ENCODE measurements around the gene CD300LB. TPM values are rescaled to one million over a fixed set of nuclear protein-coding genes. Genes with fewer than 3 reads are reported as not detected.

Gene CD300LB
- total and polyA plus RNA-seq, 10 of the 15 experiments (the other 5 are each of a cell fraction or from before 2014, with no cell fraction given), result 0.08 to 0.57 (median 0.25) TPM; not detected in 4

Other genes starting within 250 kb of the CD300LB start
Only the 7 nearest of the 13 such genes appear.
- gene GPR142, start 164.0 kb downstream of the CD300LB start, total RNA-seq (2014; rRNA removed), result not detected in 2 replicates
- not detected in 2 replicates for gene GPR142, start 164.0 kb downstream of the CD300LB start, total RNA-seq (2014; rRNA removed; fragmentation: Illumina TruSeq; extraction: Trizol)
- not detected in 2 replicates for gene GPR142, start 164.0 kb downstream of the CD300LB start, total RNA-seq (2021)
- gene GPR142, start 164.0 kb downstream of the CD300LB start, polyA plus RNA-seq (2011; rRNA removed), result not detected in 2 replicates
- not detected in 2 replicates for gene GPR142, start 164.0 kb downstream of the CD300LB start, polyA plus RNA-seq (2014; fragmentation: Illumina TruSeq; extraction: Trizol)
- not detected for gene GPR142, start 164.0 kb downstream of the CD300LB start, polyA plus RNA-seq (2014; fragmentation: Nextera tagmentation; extraction: Ambion mirVana)
- not detected in 2 replicates for gene GPR142, start 164.0 kb downstream of the CD300LB start, polyA plus RNA-seq (2014; rRNA removed)
- not detected for gene GPR142, start 164.0 kb downstream of the CD300LB start, polyA plus RNA-seq (2016; fragmentation: Nextera tagmentation; extraction: Ambion mirVana)
- gene GPRC5C, start 99.4 kb downstream of the CD300LB start, total RNA-seq (2014; rRNA removed), result 0.16 and 0.73 TPM in 2 replicates
- gene GPRC5C, start 99.4 kb downstream of the CD300LB start, total RNA-seq (2014; rRNA removed; fragmentation: Illumina TruSeq; extraction: Trizol), result 0.28 and 0.31 TPM in 2 replicates
- gene GPRC5C, start 99.4 kb downstream of the CD300LB start, total RNA-seq (2021), result 0.36 and 0.58 TPM in 2 replicates
- 0.26 and 1.3 TPM in 2 replicates for gene GPRC5C, start 99.4 kb downstream of the CD300LB start, polyA plus RNA-seq (2011; rRNA removed)
- gene GPRC5C, start 99.4 kb downstream of the CD300LB start, polyA plus RNA-seq (2014; fragmentation: Illumina TruSeq; extraction: Trizol), result 0.35 TPM in 1 of 2 replicates, not detected in the other
- gene GPRC5C, start 99.4 kb downstream of the CD300LB start, polyA plus RNA-seq (2014; fragmentation: Nextera tagmentation; extraction: Ambion mirVana), result under 1 TPM in 1 of 2 experiments, not detected in 1; 0.04 TPM
- 0.14 and 0.66 TPM in 2 replicates for gene GPRC5C, start 99.4 kb downstream of the CD300LB start, polyA plus RNA-seq (2014; rRNA removed)
- gene GPRC5C, start 99.4 kb downstream of the CD300LB start, polyA plus RNA-seq (2016; fragmentation: Nextera tagmentation; extraction: Ambion mirVana), result under 1 TPM in 1 of 2 experiments, not detected in 1; 0.96 TPM
- gene CD300A, start 64.8 kb downstream of the CD300LB start, total RNA-seq (2014; rRNA removed), result 45.7 and 49.3 TPM in 2 replicates
- gene CD300A, start 64.8 kb downstream of the CD300LB start, total RNA-seq (2014; rRNA removed; fragmentation: Illumina TruSeq; extraction: Trizol), result 36.1 and 37.5 TPM in 2 replicates
- 36.1 and 36.2 TPM in 2 replicates for gene CD300A, start 64.8 kb downstream of the CD300LB start, total RNA-seq (2021)
- gene CD300A, start 64.8 kb downstream of the CD300LB start, polyA plus RNA-seq (2011; rRNA removed), result 102 and 128 TPM in 2 replicates
- gene CD300A, start 64.8 kb downstream of the CD300LB start, polyA plus RNA-seq (2014; fragmentation: Illumina TruSeq; extraction: Trizol), result 23.1 and 40.5 TPM in 2 replicates
- 10 to 100 TPM; 10.6 to 12.1 TPM for gene CD300A, start 64.8 kb downstream of the CD300LB start, polyA plus RNA-seq (2014; fragmentation: Nextera tagmentation; extraction: Ambion mirVana)
- 42.7 and 46.9 TPM in 2 replicates for gene CD300A, start 64.8 kb downstream of the CD300LB start, polyA plus RNA-seq (2014; rRNA removed)
- 10 to 100 TPM; 28.6 to 32.1 TPM for gene CD300A, start 64.8 kb downstream of the CD300LB start, polyA plus RNA-seq (2016; fragmentation: Nextera tagmentation; extraction: Ambion mirVana)
- 0.23 and 0.27 TPM in 2 replicates for gene CD300C, start 14.6 kb upstream of the CD300LB start, total RNA-seq (2014; rRNA removed)
- 0.13 TPM in 1 of 2 replicates, not detected in the other for gene CD300C, start 14.6 kb upstream of the CD300LB start, total RNA-seq (2014; rRNA removed; fragmentation: Illumina TruSeq; extraction: Trizol)
- gene CD300C, start 14.6 kb upstream of the CD300LB start, total RNA-seq (2021), result 0.19 and 0.38 TPM in 2 replicates
- gene CD300C, start 14.6 kb upstream of the CD300LB start, polyA plus RNA-seq (2011; rRNA removed), result 0.12 TPM in 1 of 2 replicates, not detected in the other
- 0.25 TPM in 1 of 2 replicates, not detected in the other for gene CD300C, start 14.6 kb upstream of the CD300LB start, polyA plus RNA-seq (2014; fragmentation: Illumina TruSeq; extraction: Trizol)
- under 1 TPM in 1 of 2 experiments, not detected in 1; 0.13 TPM for gene CD300C, start 14.6 kb upstream of the CD300LB start, polyA plus RNA-seq (2014; fragmentation: Nextera tagmentation; extraction: Ambion mirVana)
- gene CD300C, start 14.6 kb upstream of the CD300LB start, polyA plus RNA-seq (2014; rRNA removed), result 0.11 TPM in 1 of 2 replicates, not detected in the other
- gene CD300C, start 14.6 kb upstream of the CD300LB start, polyA plus RNA-seq (2016; fragmentation: Nextera tagmentation; extraction: Ambion mirVana), result under 1 TPM in 1 of 2 experiments, not detected in 1; 0.24 TPM
- gene CD300H, start 36.0 kb upstream of the CD300LB start, total RNA-seq (2014; rRNA removed), result not detected in 2 replicates
- not detected in 2 replicates for gene CD300H, start 36.0 kb upstream of the CD300LB start, total RNA-seq (2014; rRNA removed; fragmentation: Illumina TruSeq; extraction: Trizol)
- gene CD300H, start 36.0 kb upstream of the CD300LB start, total RNA-seq (2021), result not detected in 2 replicates
- not detected in 2 replicates for gene CD300H, start 36.0 kb upstream of the CD300LB start, polyA plus RNA-seq (2011; rRNA removed)
- not detected in 2 replicates for gene CD300H, start 36.0 kb upstream of the CD300LB start, polyA plus RNA-seq (2014; fragmentation: Illumina TruSeq; extraction: Trizol)
- not detected for gene CD300H, start 36.0 kb upstream of the CD300LB start, polyA plus RNA-seq (2014; fragmentation: Nextera tagmentation; extraction: Ambion mirVana)
- gene CD300H, start 36.0 kb upstream of the CD300LB start, polyA plus RNA-seq (2014; rRNA removed), result not detected in 2 replicates
- gene CD300H, start 36.0 kb upstream of the CD300LB start, polyA plus RNA-seq (2016; fragmentation: Nextera tagmentation; extraction: Ambion mirVana), result not detected
- not detected in 2 replicates for gene CD300LD, start 60.8 kb upstream of the CD300LB start, total RNA-seq (2014; rRNA removed)
- gene CD300LD, start 60.8 kb upstream of the CD300LB start, total RNA-seq (2014; rRNA removed; fragmentation: Illumina TruSeq; extraction: Trizol), result not detected in 2 replicates
- not detected in 2 replicates for gene CD300LD, start 60.8 kb upstream of the CD300LB start, total RNA-seq (2021)
- gene CD300LD, start 60.8 kb upstream of the CD300LB start, polyA plus RNA-seq (2011; rRNA removed), result not detected in 2 replicates
- not detected in 2 replicates for gene CD300LD, start 60.8 kb upstream of the CD300LB start, polyA plus RNA-seq (2014; fragmentation: Illumina TruSeq; extraction: Trizol)
- not detected for gene CD300LD, start 60.8 kb upstream of the CD300LB start, polyA plus RNA-seq (2014; fragmentation: Nextera tagmentation; extraction: Ambion mirVana)
- not detected in 2 replicates for gene CD300LD, start 60.8 kb upstream of the CD300LB start, polyA plus RNA-seq (2014; rRNA removed)
- not detected for gene CD300LD, start 60.8 kb upstream of the CD300LB start, polyA plus RNA-seq (2016; fragmentation: Nextera tagmentation; extraction: Ambion mirVana)
- gene CD300E, start 92.3 kb upstream of the CD300LB start, total RNA-seq (2014; rRNA removed), result not detected in 2 replicates
- not detected in 2 replicates for gene CD300E, start 92.3 kb upstream of the CD300LB start, total RNA-seq (2014; rRNA removed; fragmentation: Illumina TruSeq; extraction: Trizol)
- gene CD300E, start 92.3 kb upstream of the CD300LB start, total RNA-seq (2021), result not detected in 2 replicates
- not detected in 2 replicates for gene CD300E, start 92.3 kb upstream of the CD300LB start, polyA plus RNA-seq (2011; rRNA removed)
- not detected in 2 replicates for gene CD300E, start 92.3 kb upstream of the CD300LB start, polyA plus RNA-seq (2014; fragmentation: Illumina TruSeq; extraction: Trizol)
- gene CD300E, start 92.3 kb upstream of the CD300LB start, polyA plus RNA-seq (2014; fragmentation: Nextera tagmentation; extraction: Ambion mirVana), result not detected
- gene CD300E, start 92.3 kb upstream of the CD300LB start, polyA plus RNA-seq (2014; rRNA removed), result not detected in 2 replicates
- gene CD300E, start 92.3 kb upstream of the CD300LB start, polyA plus RNA-seq (2016; fragmentation: Nextera tagmentation; extraction: Ambion mirVana), result not detected

All from GM12878 (cell line).